Sigmoid colon (tissue), 7 donors: ENCODE data around the gene C1orf21. TPM values are rescaled to one million over a fixed set of nuclear protein-coding genes. Genes with fewer than 3 reads are reported as not detected.

Experiments
- DNase-seq: peaks from one replicate; pipeline ENCODE4 v3.0.0-alpha.2; 2019
- H3K27ac ChIP-seq, 4 donors: fragments of 200-600 bp; sonication (generic); one replicate each; pipeline ENCODE4 v1.5.1; 2016 to 2019; ENCODE audit warnings: mild to moderate bottlenecking in 1 of 4
- H3K27me3 ChIP-seq, 3 donors: fragments of 200-600 bp; sonication (generic); one replicate each; pipeline ENCODE4 v1.5.1; 2019; ENCODE audit warnings: mild to moderate bottlenecking in 1 of 3
- H3K36me3 ChIP-seq, 4 donors: fragments of 200-600 bp; sonication (generic); one replicate each; pipeline ENCODE4 v1.5.1; 2016 to 2019
- H3K4me1 ChIP-seq, 4 donors: fragments of 200-600 bp; sonication (generic); one replicate each; pipeline ENCODE4 v1.5.1; 2017 to 2019
- H3K4me3 ChIP-seq, 4 donors: fragments of 200-600 bp; sonication (generic); one replicate each; pipeline ENCODE4 v1.5.1; 2017 to 2019; ENCODE audit warnings: mild to moderate bottlenecking in 2 of 4, moderate library complexity in 1 of 4
- H3K9me3 ChIP-seq, 4 donors: fragments of 200-600 bp in 3 of 4; sonication (generic) in 3 of 4; one replicate each; pipeline versions ENCODE4 v1.5.1 to v1.6.1; 2013 to 2019
- EP300 ChIP-seq, 4 donors: sonication (generic); formaldehyde crosslinking; IDR thresholded peaks; one replicate each; pipeline ENCODE4 v1.6.1; 2017; ENCODE audit warnings: antibody characterized with exemption in 4 of 4
- POLR2A ChIP-seq, 2 donors: fragments of 450-650 bp; IDR thresholded peaks; one replicate each; pipeline ENCODE4 v1.6.1; 2016; ENCODE audit warnings: antibody characterized with exemption in 2 of 2, mild to moderate bottlenecking in 2 of 2, moderate library complexity in 2 of 2
- POLR2AphosphoS5 ChIP-seq, 4 donors: sonication (generic); formaldehyde crosslinking; IDR thresholded peaks; one replicate each; pipeline ENCODE4 v1.6.1; 2017; ENCODE audit warnings: antibody characterized with exemption in 4 of 4
- WGBS, 2 donors: extraction: QIAGEN DNeasy Blood & Tissue Kit; methylation state at CpG; one replicate each; pipeline ENCODE4 v1.1.7; 2013; 5-methylcytosine and 5-hydroxymethylcytosine counted together
- intact Hi-C: fragments of 100-400 bp; cut with DNase I; formaldehyde crosslinking; loops from one replicate; pipeline ENCODE4 v1.15.1; 2023
- polyA plus RNA-seq, 3 donors: library from polyadenylated mRNA; stranded (reverse); fragments of 200-250 nt; gene quantifications; one replicate each; pipeline ENCODE4 v1.2.3, GENCODE V29; 2013
- total RNA-seq, 4 donors: library from RNA; depleted of rRNA; stranded (reverse); fragments of >200 nt; gene quantifications; one replicate each; pipeline ENCODE4 v1.1.0, GENCODE V29; 2016
- TF ChIP-seq, protein P1 (sequence below), 4 experiments: fragments of 450-650 bp in 3 of 4; fragments of 200-600 bp in 1 of 4; IDR thresholded peaks; one replicate each; pipeline ENCODE4 v1.5.1; 2016 to 2019; ENCODE audit warnings: antibody characterized with exemption in 4 of 4, mild to moderate bottlenecking in 3 of 4, moderate library complexity in 2 of 4
- donor health status: healthy with polysubstance abuse.
- donor health status: Bipolar disorder and iron deficiency.
- donor health status: healthy.

The C1orf21 gene
- total and polyA plus RNA-seq, 7 donors = 39.5 to 109 (median 80.0) TPM

DNA sequence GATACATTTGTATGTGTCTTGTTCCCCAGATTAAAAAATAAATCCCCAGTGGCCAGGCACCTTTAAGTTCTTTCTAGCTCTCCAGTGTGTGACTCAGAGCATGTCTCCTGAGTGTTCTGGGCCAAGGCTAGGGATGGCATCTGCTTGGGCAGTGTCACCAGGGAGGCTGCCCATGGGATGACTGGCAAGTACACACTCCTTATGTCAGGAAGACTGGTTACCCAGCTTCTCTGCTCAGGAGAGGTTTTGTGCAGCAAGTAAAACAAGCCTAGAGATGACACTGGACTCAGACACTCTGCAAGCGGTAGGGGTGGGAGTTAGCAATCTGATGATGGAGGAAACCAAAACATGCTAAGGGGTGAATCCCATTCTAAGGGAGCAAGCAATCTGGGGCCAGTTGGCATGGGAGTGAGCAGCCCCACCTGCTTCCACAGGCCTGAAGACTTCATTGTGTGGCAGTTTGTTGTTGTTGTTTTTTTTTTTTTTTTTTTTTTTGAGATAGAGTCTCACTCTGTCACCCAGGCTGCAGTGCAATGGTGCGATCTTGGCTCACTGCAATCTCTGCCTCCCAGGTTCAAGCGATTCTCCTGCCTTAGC lies 230.7 kb downstream of the C1orf21 start:
- WGBS, 2 donors = 95 to 96% methylated on average over 3 of the region's 3 CpGs
- intact Hi-C loops = loop anchor here (5.0 kb wide), 1 partner anchor 130 kb away; no protein-coding TSS in a partner anchor
- no peaks in the 10 kb centered on the region for H3K27me3 ChIP-seq
- no peaks in the 10 kb centered on the region for H3K9me3 ChIP-seq
- H3K4me3 ChIP-seq = no peak overlapping the region
- H3K36me3 ChIP-seq = peaks cover 0 to 6% (median 0%) of the 10 kb centered on the region in 4 donors
- H3K4me1 ChIP-seq = peaks cover 0 to 50% (median 32%) of the 10 kb centered on the region in 4 donors
- DNase-seq = no peak
- no peak for TF ChIP-seq POLR2A (IDR thresholded peaks at IDR 0.05)
- no peak for TF ChIP-seq EP300 (IDR thresholded peaks at IDR 0.05)
- no peak for TF ChIP-seq POLR2AphosphoS5 (IDR thresholded peaks at IDR 0.05)
- TF ChIP-seq, protein P1, sequence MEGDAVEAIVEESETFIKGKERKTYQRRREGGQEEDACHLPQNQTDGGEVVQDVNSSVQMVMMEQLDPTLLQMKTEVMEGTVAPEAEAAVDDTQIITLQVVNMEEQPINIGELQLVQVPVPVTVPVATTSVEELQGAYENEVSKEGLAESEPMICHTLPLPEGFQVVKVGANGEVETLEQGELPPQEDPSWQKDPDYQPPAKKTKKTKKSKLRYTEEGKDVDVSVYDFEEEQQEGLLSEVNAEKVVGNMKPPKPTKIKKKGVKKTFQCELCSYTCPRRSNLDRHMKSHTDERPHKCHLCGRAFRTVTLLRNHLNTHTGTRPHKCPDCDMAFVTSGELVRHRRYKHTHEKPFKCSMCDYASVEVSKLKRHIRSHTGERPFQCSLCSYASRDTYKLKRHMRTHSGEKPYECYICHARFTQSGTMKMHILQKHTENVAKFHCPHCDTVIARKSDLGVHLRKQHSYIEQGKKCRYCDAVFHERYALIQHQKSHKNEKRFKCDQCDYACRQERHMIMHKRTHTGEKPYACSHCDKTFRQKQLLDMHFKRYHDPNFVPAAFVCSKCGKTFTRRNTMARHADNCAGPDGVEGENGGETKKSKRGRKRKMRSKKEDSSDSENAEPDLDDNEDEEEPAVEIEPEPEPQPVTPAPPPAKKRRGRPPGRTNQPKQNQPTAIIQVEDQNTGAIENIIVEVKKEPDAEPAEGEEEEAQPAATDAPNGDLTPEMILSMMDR (IDR thresholded peaks at IDR 0.05) = no peak
- no peak overlapping the region for H3K27ac ChIP-seq

DNA sequence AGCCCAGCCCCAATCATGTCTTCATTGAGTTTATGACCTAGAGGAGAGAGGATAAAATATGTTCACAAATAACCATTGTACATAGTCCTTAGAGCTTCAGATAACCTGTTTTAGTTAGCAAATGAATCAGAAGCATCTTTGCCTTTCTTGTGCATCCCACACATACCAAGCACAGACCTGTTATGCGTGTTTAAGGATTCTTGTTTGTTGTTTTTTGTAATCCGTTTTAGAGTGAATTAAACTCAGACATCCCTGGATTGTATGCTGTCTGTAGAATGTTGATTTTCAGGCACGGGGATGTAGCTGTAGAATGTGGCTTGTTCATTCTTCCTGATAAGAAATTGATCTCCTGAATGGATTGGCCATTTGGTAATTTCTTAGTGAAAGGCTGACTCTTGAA lies 232.0 kb downstream of the C1orf21 start:
- no peak for TF ChIP-seq POLR2A (IDR thresholded peaks at IDR 0.05)
- no peak for TF ChIP-seq POLR2AphosphoS5 (IDR thresholded peaks at IDR 0.05)
- no peak for TF ChIP-seq EP300 (IDR thresholded peaks at IDR 0.05)
- TF ChIP-seq, protein P1 (IDR thresholded peaks at IDR 0.05) = no peak
- Histone ChIP-seq H3K27ac (peak overlapping the region in 1 of 4 donors; percentile 4), H3K4me1 (peaks cover 0 to 60% (median 36%) of the 10 kb centered on the region in 4 donors), H3K4me3 (no peak overlapping the region), H3K27me3 (no peaks in the 10 kb centered on the region), H3K36me3 (peaks cover 0 to 6% (median 0%) of the 10 kb centered on the region in 4 donors), H3K9me3 (no peaks in the 10 kb centered on the region)
- intact Hi-C loops = loop anchor here (5.0 kb wide), 1 partner anchor 132 kb away; no protein-coding TSS in a partner anchor
- WGBS, 2 donors = 90 to 95% methylated on average over 3 of the region's 3 CpGs
- DNase-seq = no peak

DNA sequence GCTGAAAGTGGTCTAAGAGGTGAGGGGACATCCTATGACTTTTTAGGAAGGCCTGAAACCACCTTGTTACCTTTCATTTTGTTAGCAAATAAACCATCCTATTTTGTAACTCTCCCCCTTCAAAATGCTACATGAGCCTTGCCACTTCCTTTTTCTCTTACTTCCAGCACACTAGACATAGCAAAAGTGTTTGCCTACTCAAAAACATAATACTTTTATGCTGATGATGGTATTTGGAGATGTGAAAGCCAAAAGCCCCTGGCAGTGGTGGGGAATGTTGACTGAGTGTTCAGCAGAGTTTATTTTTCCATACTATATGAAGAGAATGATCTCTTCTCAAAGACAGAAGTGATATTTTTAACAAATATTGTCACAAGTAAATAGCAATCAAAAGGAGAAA lies 233.6 kb downstream of the C1orf21 start:
- Histone ChIP-seq H3K4me3 (no peak overlapping the region), H3K36me3 (peaks cover 0 to 6% (median 0%) of the 10 kb centered on the region in 4 donors), H3K27ac (peak overlapping the region; percentile 86 to 91 (median 90)), H3K9me3 (no peaks in the 10 kb centered on the region), H3K27me3 (no peaks in the 10 kb centered on the region), H3K4me1 (peaks cover 0 to 61% (median 38%) of the 10 kb centered on the region in 4 donors)
- intact Hi-C loops = loop anchor here (5.0 kb wide), 2 partner anchors 78 to 233 kb away; partner anchors contain the start of gene C1orf21
- DNase-seq = no peak
- no peak for TF ChIP-seq POLR2A (IDR thresholded peaks at IDR 0.05)
- TF ChIP-seq EP300 (IDR thresholded peaks at IDR 0.05) = no peak
- TF ChIP-seq, protein P1 (IDR thresholded peaks at IDR 0.05) = no peak
- no peak for TF ChIP-seq POLR2AphosphoS5 (IDR thresholded peaks at IDR 0.05)

DNA sequence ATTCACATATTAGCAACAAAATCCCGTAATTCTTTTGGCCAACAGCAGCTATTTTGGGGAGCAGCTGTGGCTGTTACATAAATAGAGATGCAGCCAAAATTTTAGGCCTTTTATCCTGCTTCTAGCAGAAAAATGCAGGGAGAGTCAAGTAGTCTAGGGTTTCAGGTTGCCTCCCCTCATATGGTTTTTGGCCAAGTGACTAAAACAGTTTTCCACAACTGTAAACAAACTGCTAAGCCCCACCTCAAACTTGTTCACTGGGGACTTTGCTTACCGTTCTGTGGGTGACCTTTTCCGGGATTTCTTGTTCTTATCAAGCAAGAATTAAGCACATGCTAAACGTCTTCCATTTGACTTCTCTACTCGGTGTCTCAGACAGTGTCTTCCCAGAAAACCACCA lies 234.4 kb downstream of the C1orf21 start:
- H3K4me1 ChIP-seq = peaks cover 0 to 63% (median 35%) of the 10 kb centered on the region in 4 donors
- peak overlapping the region; percentile 86 to 91 (median 90) for H3K27ac ChIP-seq
- H3K36me3 ChIP-seq = peaks cover 0 to 6% (median 0%) of the 10 kb centered on the region in 4 donors
- H3K9me3 ChIP-seq = no peaks in the 10 kb centered on the region
- 72% methylated on average over 5 of the region's 5 CpGs for WGBS, 2 donors
- no peaks in the 10 kb centered on the region for H3K27me3 ChIP-seq
- intact Hi-C loops = loop anchor here (5.0 kb wide), 2 partner anchors 79 to 234 kb away; partner anchors contain the start of gene C1orf21
- no peak overlapping the region for H3K4me3 ChIP-seq
- TF ChIP-seq, protein P1 (IDR thresholded peaks at IDR 0.05) = no peak
- peak in 2 of 4 donors; percentile 1 to 11 for TF ChIP-seq EP300 (IDR thresholded peaks at IDR 0.05)
- TF ChIP-seq POLR2A (IDR thresholded peaks at IDR 0.05) = no peak
- peak; percentile 21 to 59 (median 39) for TF ChIP-seq POLR2AphosphoS5 (IDR thresholded peaks at IDR 0.05)
- peak; percentile 78 for DNase-seq
